Putamen (tissue), 1 donor: Measurements from ENCODE around the gene PHYH.
"Not testable (repeated sequence)": the region's sequence is repeated elsewhere in the genome, so short reads cannot be mapped to it uniquely, and the experiment has no call there.

Source experiments
- DNase-seq: peaks from one replicate; pipeline ENCODE4 v3.0.0-alpha.2; 2016; ENCODE audit warnings: low spot score

The PHYH gene

DNA sequence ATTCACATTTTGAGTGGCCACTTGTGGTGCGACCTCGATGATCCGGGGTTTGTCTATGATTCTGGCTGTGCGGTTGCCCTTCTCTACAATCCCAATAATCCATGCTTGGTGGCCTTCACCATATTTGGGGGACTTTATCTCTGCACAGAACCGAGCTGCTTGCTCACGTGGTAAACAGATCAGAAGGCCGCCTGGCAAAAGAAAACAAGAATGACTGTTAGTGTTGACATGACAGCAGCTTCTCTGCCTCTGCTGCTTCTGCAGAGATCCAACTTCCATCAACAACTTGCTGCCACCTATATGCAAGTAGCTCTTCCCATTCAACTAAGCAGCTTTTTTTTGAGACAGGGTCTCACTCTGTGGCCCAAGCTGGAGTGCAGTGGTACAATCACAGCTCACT, 19.3 kb upstream of the PHYH start:
- no peak for DNase-seq

DNA sequence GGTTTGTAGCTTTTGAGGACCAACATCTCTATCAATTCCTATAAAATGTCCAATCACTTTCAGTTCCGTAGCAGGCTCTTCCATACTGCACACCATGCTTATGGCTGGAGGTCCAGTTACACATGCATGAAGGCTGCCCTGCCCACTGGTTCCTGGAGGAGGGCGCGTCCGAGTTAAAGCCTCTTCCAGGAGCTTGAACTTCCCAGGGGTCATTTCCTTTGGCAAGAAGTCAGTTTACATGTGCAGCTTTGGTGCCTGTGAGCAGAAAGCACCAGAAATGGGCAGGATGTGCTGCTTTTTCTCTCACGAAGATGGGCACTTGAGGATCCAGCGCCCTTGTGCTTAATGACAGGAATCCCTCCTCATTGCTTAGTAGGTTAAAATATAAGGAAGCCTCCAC, 17.6 kb upstream of the PHYH start:
- DNase-seq: no peak

DNA sequence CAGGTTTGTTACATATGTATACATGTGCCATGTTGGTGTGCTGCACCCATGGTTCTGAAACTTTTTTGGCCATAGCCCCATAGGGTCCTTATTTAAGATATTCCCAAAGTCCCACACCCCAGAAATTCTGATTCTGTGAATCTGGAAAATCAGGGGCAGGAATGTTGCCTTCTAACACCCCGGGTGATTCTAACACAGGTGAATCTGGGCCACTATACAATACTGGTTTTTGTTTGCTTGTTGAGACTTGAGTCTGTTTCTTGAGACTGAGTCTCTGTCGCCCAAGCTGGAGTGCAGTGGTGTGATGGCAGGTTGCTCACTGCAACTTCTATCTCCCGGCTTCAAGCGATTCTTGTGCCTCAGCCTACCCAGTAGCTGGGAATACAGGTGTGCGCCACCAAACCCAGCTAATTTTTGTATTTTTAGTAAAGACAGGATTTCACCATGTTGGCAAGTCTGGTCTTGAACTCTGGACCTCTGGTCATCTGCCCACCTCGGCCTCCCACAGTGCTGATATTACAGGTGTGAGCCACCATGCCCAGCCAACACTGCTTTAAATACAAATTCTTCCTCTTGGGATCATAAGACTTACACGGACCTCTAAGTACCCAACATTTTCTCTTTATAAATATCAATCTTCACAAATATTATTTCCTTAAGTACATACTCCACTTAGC, 16.9 kb upstream of the PHYH start:
- DNase-seq: no peak

DNA sequence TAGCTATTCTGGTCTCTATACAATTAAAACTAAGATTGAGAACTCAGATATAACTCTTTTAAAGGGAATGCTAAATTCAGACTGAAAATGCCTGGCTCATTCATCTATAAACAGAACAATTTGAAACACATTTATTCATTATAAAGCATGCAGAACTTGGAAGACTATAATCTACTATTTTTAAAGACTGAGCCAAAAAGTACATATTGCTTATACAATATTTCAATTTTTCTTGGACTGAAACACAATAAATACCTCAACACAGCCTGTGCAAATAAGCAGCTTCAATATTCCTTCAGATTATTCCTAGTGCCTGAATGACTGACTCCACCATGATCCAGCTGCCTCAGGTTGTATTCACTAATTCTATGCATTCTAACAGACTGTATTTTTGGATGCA, 15.5 kb upstream of the PHYH start:
- no peak for DNase-seq

- DNase-seq: no peak
These were observed 11.3 kb upstream of the PHYH start for GRCh38 chr10:13311177-13311575.

DNA sequence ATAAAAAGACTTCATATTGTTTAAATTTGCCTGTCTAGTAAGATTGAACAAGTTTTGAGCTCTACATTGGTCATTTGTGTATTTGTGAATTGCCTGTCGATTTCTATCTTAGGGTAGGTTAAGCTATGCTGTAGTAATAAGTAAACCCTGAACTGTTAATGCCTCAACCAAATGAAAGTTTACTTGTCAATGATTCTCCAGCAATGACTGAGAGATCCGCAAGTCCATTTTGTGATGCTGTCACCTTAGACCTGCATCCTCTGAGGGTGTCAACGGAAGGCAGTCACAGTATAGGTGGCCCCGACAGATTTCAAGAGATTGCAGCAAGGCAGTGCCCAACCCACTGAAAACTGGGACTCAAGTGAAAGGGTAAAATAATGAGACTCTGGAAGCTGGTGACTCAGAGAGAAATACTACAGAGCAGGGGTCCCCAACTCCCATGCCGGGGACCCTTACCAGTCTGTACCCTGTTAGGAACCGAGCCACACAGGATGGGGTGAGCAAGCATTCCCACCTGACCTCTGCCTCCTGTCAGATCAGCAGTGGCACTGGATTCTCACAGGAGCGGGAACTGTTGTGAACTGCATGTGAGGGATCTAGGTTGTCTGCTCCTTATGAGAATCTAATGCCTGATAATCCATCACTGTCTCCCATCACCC, 10.8 kb upstream of the PHYH start:
- DNase-seq: no peak

GRCh38 chr10:13309792-13310191, 9.9 kb upstream of the PHYH start:
- no peak for DNase-seq

DNA sequence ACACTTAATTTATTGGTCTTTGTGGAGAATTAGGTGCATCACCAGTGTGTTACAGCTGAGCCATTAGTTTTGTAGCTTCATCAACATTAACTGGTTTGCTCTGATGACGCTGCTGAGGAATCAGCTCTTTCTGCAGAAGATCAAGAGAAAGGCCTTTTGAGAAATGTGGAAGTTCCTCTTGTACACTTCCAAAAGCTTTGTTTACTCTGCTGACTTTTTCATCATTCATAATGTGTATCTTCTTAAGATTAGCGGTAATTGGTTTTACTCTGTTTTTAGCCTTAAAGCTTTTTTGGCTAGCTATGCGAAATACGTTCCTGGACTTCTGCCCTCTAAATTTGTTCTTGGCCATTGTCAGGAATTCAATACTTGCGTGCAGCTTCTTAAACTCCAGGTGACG, 8.2 kb upstream of the PHYH start:
- no peak for DNase-seq

GRCh38 chr10:13306103-13306502, 6.2 kb upstream of the PHYH start:
- DNase-seq: no peak

GRCh38 chr10:13302821-13303555, 3.1 kb upstream of the PHYH start:
- no peak for DNase-seq

- DNase-seq: no peak
These were observed 972 bp downstream of the PHYH start for GRCh38 chr10:13298748-13299436.

- DNase-seq: no peak
These were observed 3.4 kb downstream of the PHYH start for GRCh38 chr10:13296476-13296875.

DNA sequence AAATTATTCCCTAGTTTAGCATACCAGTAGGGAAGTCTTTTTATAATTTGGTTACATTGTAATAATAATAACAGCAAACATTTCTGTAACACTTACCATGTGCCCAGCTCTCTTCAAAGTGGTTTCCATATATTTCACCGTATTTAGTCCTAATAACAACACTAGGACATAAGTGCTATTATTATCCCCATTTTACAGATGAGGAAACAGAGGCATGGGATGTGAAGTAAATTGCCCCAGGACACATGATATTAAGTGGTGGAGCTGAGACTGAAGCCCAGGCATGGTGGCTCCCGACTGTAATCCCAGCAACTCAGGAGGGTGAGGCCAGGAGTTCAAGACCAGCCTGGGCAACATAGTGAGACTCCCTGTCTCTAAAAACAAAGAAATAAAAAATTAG, 5.1 kb downstream of the PHYH start:
- DNase-seq: no peak

DNA sequence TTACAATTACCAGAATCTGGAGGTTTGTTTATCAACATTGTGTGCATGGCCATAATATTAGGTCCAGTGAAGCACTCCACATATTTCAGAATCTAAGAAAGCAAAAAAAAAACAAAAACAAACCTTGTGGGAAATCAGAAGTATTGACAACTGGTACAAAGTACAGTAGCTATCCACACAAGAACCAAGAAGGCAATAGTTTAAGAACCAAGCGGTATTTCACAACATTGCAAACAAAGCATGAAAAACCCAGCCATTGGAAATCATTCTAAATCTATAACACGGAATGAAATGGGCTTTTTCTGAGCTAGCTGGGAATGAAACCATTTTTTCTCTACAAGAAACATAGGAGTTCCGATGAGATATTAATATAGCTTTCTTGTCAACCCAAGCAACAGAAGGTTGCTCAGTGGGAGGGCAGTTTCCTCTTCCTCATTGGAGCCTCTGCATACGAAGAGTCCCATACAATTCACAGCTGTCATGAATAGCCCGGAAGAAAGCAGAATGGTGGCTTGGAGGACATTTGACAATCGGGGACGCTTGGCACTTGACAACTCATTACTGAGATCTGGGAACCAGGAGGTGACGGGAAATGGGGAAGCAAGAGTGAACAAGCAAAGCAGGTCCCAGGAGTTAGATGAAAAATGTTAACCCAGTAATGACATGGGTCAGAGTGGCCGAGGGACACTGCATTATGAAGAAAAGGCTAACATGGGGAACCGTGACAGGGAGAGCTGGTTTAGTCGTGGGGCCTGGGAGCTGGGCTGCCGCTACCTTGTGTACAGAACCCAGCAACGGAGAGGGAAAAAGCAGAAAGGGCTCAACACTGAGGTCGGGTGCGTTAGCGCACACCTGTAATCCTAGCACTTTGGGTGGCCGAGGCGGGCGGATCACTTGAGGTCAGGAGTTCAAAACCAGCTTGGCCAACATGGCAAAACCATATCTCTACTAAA, 7.8 kb downstream of the PHYH start:
- DNase-seq: no peak

DNA sequence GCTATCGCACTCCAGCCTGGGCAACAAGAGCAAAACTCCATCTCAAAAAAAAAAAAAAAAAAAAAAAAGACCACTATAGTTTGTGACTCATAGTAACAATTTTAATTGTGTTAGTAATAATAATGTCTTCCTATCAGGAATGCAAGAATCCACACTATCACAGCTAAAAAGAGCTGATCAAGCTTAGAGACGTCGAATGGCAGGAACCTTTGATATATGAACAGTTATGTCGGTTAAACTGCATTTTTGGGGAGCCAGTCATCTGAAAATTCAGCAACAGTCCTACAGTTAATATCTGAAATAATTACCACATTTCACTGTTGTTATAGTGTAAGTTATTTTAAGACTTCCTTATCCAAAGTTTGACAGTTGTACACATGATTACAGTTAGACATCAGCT, 8.8 kb downstream of the PHYH start:
- DNase-seq: no peak

DNA sequence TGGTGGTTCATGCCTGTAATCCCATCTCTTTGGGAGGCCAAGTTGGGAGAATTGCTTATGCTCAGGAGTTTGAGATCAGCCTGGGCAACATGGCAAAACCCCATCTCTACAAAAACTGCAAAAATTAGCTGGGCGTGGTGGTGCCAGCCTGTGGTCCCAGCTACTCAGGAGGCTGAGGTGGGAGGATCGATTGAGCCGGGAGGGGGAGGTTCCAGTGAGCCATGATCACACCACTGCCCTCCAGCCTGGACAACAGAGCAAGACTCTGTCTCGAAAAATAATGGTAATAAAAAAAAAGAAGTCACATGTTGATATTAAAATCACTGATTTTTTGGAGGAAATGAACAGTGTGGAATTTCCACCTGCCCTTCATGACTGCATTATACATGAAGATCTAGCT, 15.8 kb downstream of the PHYH start:
- DNase-seq: no peak

- DNase-seq: not testable (repeated sequence)
These were observed 17.5 kb downstream of the PHYH start for GRCh38 chr10:13282348-13282747.

GRCh38 chr10:13276749-13277365, 23.0 kb downstream of the PHYH start:
- DNase-seq: no peak

DNA sequence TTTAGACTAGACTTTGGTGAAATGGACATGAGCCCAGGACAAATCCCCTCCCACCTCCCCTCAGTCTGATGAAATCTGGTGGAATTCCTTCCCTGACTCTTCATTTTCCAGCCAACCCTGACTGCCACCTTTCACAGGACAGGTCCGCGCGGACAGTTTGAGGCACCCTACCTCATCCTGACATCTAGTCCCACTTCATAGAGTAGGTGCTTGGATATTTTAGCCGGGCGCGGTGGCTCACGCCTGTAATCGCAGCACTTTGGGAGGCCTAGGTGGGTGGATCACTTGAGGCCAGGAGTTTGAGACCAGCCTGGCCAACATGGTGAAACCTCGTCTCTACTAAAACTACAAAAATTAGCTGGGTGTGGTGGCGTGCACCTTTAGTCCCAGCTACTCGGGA, 23.7 kb downstream of the PHYH start:
- DNase-seq: not testable (repeated sequence)

- DNase-seq: peak; percentile 76
These were observed 27.7 kb downstream of the PHYH start for GRCh38 chr10:13272164-13272571.

DNA sequence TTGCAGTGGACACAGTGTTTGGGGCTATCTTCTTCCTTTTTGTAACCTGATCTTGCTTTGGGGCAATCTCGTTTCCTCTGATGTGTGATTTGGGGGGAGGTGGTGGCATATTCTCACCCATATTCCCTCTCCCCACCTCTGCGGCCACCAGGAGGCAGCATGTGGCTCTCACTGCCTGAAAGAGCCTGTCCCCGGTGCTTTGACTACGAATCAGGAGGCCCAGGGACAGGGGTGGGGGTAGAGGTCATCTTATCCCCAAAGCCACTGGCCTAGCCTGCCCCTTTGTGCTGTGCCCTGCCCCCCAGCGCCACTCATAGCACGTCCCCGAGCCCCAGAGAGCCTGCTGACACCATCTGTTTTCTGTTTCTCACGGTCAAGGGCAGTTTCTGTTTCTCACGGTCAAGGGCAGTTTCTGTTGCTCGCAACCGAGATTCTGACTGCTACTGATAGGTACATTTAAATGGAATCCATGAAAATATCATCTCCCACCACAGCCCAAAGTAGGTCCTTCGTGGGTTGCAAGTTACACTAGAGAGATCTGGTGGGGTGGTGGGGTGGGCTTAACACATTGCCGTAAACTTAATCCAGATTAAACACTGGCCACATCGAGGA, 28.2 kb downstream of the PHYH start:
- no peak for DNase-seq
